HepG2 (cell line): ENCODE results near the gene SPATA32. TPM values are rescaled to one million over a fixed set of nuclear protein-coding genes. Genes with fewer than 3 reads are reported as not detected.

ENCODE experiments used
- ATAD3A ChIP-seq: sonication (generic); formaldehyde crosslinking; IDR thresholded peaks from 2 replicates; pipeline ENCODE4 v1.4.0; 2020; ENCODE audit warnings: missing genetic modification reagents
- GTF2F1 ChIP-seq: fragments of 150-350 bp; IDR thresholded peaks from 2 replicates; pipeline ENCODE4 v1.6.1; 2014; ENCODE audit warnings: low read length
- MAFF ChIP-seq: IDR thresholded peaks from 2 replicates; pipeline ENCODE4 v1.6.1; 2011; ENCODE audit warnings: low read depth, low read length, improper control_type of control experiment
- MIER3 ChIP-seq: IDR thresholded peaks from 2 replicates; pipeline ENCODE4 v1.6.1; 2016; ENCODE audit warnings: missing compliant biosample characterization, borderline replicate concordance
- PHF5A ChIP-seq: IDR thresholded peaks from one replicate; pipeline ENCODE4 v1.6.1; 2018; ENCODE audit warnings: low read depth, missing genetic modification reagents; ENCODE audit not compliant: unreplicated experiment
- PITX1 ChIP-seq: sonication (generic); formaldehyde crosslinking; IDR thresholded peaks from 2 replicates; pipeline ENCODE4 v1.5.1; 2020; ENCODE audit warnings: mild to moderate bottlenecking, missing genetic modification reagents
- SOX5 ChIP-seq: IDR thresholded peaks from 2 replicates; pipeline ENCODE4 v1.6.1; 2016; ENCODE audit warnings: borderline replicate concordance
- TBX2 ChIP-seq: sonication (generic); formaldehyde crosslinking; IDR thresholded peaks from 2 replicates; pipeline ENCODE4 v1.5.0; 2020; ENCODE audit warnings: missing genetic modification reagents, mild to moderate bottlenecking, borderline replicate concordance
- ZNF121 ChIP-seq: sonication (generic); formaldehyde crosslinking; IDR thresholded peaks from 2 replicates; pipeline ENCODE4 v1.5.0; 2020; ENCODE audit warnings: mild to moderate bottlenecking, missing genetic modification reagents
- ZNF337 ChIP-seq: sonication (generic); formaldehyde crosslinking; IDR thresholded peaks from 2 replicates; pipeline ENCODE4 v1.5.1; 2020; ENCODE audit warnings: missing genetic modification reagents, low read depth, mild to moderate bottlenecking, borderline replicate concordance
- ZNF367 ChIP-seq: sonication (generic); formaldehyde crosslinking; IDR thresholded peaks from 2 replicates; pipeline ENCODE4 v1.4.0; 2020; ENCODE audit warnings: missing genetic modification reagents, borderline replicate concordance
- ZNF432 ChIP-seq: sonication (generic); formaldehyde crosslinking; IDR thresholded peaks from 2 replicates; pipeline ENCODE4 v1.5.0; 2020; ENCODE audit warnings: missing genetic modification reagents, mild to moderate bottlenecking, borderline replicate concordance
- ZNF484 ChIP-seq: sonication (generic); formaldehyde crosslinking; IDR thresholded peaks from 2 replicates; pipeline ENCODE4 v1.5.1; 2020; ENCODE audit warnings: mild to moderate bottlenecking, low read depth, missing genetic modification reagents, borderline replicate concordance
- polyA plus RNA-seq, 8 experiments: library from polyadenylated mRNA; depleted of rRNA in 3 of 8; stranded (reverse) in 7 of 8; unstranded in 1 of 8; fragments of >200 nt; fragmentation: Illumina TruSeq in 4 of 8; extraction: Trizol in 4 of 8; gene quantifications; 2 replicates each; pipeline versions ENCODE4 v1.2.1 to v1.2.3, GENCODE V29; 2011 to 2016; ENCODE audit warnings: low read depth in 4 of 8, missing spikeins in 1 of 8, mixed read lengths in 1 of 8; ENCODE audit not compliant: insufficient read depth in 1 of 8
- total RNA-seq, 5 experiments: library from RNA; depleted of rRNA; stranded (reverse); fragments of >200 nt; fragmentation: Illumina TruSeq; extraction: Trizol; gene quantifications; 2 replicates each; pipeline ENCODE4 v1.2.3, GENCODE V29; 2016; ENCODE audit warnings: low read depth in 1 of 5
- TF ChIP-seq, protein P1 (sequence below): sonication (generic); formaldehyde crosslinking; conservative IDR thresholded peaks from 2 replicates; pipeline ENCODE4 v1.8.0; 2022; ENCODE audit warnings: low read depth, missing genetic modification reagents
- TF ChIP-seq, protein P2 (sequence below): sonication (generic); formaldehyde crosslinking; IDR thresholded peaks from 2 replicates; pipeline ENCODE4 v1.8.0; 2022; ENCODE audit warnings: missing genetic modification reagents, mild to moderate bottlenecking, moderate library complexity, borderline replicate concordance
- TF ChIP-seq, protein P3 (sequence below): IDR thresholded peaks from 2 replicates; pipeline ENCODE4 v1.6.1; 2016; ENCODE audit warnings: missing compliant biosample characterization, missing genetic modification reagents, borderline replicate concordance
- TF ChIP-seq, protein P4 (sequence below): sonication (generic); formaldehyde crosslinking; conservative IDR thresholded peaks from 2 replicates; pipeline ENCODE4 v1.4.0; 2020; ENCODE audit warnings: missing genetic modification reagents
- TF ChIP-seq, protein P5 (sequence below): sonication (generic); formaldehyde crosslinking; IDR thresholded peaks from 2 replicates; pipeline ENCODE4 v1.4.0; 2020; ENCODE audit warnings: missing genetic modification reagents, borderline replicate concordance

The SPATA32 gene
- total and polyA plus RNA-seq, 2 of the 13 experiments (the other 11 are each of a cell fraction or from before 2014, with no cell fraction given) = not detected

DNA sequence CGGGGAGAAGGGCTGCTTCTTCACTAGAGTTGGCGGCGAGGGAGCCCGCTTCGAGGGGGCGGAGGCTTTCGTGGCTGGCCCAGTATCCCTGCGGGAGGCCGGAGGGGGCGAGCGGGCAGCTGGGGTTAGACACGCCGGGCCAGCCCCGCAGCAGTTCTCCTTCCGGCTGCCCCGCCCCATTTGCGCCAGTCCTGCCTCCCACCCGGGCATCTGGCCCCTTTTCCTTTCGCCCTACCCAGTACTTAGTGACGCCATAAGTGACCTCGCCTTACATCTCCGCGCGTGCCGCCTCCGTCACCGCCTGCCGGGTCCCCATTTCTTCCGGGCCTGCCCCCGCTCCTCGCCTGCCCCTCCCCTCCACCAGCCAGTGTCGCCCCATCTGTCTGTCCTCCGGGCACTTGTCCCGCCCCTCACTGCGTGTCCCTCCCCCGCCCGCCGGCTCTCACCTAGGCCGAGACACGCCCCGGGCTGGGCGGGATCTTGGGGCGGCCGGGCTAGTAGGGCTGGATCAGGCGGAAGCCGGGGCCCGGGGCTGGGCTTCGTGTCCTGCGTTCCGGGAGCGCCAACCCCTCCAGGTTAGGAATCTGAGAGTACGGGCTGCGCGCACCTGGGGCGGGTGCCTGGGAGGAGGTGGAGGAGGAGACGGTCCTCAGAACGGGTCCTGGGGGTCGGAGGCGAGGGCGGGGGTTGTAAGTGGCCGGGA is 14.3 kb downstream of the SPATA32 start (continued):
- TF ChIP-seq, protein P1, sequence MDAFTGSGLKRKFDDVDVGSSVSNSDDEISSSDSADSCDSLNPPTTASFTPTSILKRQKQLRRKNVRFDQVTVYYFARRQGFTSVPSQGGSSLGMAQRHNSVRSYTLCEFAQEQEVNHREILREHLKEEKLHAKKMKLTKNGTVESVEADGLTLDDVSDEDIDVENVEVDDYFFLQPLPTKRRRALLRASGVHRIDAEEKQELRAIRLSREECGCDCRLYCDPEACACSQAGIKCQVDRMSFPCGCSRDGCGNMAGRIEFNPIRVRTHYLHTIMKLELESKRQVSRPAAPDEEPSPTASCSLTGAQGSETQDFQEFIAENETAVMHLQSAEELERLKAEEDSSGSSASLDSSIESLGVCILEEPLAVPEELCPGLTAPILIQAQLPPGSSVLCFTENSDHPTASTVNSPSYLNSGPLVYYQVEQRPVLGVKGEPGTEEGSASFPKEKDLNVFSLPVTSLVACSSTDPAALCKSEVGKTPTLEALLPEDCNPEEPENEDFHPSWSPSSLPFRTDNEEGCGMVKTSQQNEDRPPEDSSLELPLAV = no peak
- TF ChIP-seq PITX1 (CRISPR knock-in tag) = no peak
- 0 out of 2 replicates have a peak, but pooled peaks have one; percentile 24 for TF ChIP-seq ZNF121 (CRISPR knock-in tag)
- peak; percentile 78; the same call in 1 of the 2 replicates for TF ChIP-seq TBX2 (CRISPR knock-in tag)
- TF ChIP-seq ZNF337 = no peak
- TF ChIP-seq ZNF432 (CRISPR knock-in tag) = no peak
- no peak; the same call in 1 of the 2 replicates for TF ChIP-seq ZNF367
- TF ChIP-seq, protein P2, sequence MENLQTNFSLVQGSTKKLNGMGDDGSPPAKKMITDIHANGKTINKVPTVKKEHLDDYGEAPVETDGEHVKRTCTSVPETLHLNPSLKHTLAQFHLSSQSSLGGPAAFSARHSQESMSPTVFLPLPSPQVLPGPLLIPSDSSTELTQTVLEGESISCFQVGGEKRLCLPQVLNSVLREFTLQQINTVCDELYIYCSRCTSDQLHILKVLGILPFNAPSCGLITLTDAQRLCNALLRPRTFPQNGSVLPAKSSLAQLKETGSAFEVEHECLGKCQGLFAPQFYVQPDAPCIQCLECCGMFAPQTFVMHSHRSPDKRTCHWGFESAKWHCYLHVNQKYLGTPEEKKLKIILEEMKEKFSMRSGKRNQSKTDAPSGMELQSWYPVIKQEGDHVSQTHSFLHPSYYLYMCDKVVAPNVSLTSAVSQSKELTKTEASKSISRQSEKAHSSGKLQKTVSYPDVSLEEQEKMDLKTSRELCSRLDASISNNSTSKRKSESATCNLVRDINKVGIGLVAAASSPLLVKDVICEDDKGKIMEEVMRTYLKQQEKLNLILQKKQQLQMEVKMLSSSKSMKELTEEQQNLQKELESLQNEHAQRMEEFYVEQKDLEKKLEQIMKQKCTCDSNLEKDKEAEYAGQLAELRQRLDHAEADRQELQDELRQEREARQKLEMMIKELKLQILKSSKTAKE (CRISPR knock-in tag) = peak; percentile 68; the same call in 1 of the 2 replicates
- TF ChIP-seq, protein P3, sequence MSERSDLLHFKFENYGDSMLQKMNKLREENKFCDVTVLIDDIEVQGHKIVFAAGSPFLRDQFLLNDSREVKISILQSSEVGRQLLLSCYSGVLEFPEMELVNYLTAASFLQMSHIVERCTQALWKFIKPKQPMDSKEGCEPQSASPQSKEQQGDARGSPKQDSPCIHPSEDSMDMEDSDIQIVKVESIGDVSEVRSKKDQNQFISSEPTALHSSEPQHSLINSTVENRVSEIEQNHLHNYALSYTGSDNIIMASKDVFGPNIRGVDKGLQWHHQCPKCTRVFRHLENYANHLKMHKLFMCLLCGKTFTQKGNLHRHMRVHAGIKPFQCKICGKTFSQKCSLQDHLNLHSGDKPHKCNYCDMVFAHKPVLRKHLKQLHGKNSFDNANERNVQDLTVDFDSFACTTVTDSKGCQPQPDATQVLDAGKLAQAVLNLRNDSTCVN (CRISPR knock-in tag) = no peak
- peak; percentile 50 for TF ChIP-seq PHF5A (CRISPR knock-in tag)
- TF ChIP-seq ZNF484 (CRISPR knock-in tag) = no peak
- TF ChIP-seq MIER3 (CRISPR knock-in tag) = no peak; the same call in 1 of the 2 replicates
- no peak for TF ChIP-seq MAFF
- peak; percentile 14; the same call in 1 of the 2 replicates for TF ChIP-seq SOX5
- TF ChIP-seq, protein P4, sequence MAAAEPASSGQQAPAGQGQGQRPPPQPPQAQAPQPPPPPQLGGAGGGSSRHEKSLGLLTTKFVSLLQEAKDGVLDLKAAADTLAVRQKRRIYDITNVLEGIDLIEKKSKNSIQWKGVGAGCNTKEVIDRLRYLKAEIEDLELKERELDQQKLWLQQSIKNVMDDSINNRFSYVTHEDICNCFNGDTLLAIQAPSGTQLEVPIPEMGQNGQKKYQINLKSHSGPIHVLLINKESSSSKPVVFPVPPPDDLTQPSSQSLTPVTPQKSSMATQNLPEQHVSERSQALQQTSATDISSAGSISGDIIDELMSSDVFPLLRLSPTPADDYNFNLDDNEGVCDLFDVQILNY (CRISPR knock-in tag) = no peak
- no peak for TF ChIP-seq GTF2F1
- no peak for TF ChIP-seq ATAD3A (CRISPR knock-in tag)
- TF ChIP-seq, protein P5, sequence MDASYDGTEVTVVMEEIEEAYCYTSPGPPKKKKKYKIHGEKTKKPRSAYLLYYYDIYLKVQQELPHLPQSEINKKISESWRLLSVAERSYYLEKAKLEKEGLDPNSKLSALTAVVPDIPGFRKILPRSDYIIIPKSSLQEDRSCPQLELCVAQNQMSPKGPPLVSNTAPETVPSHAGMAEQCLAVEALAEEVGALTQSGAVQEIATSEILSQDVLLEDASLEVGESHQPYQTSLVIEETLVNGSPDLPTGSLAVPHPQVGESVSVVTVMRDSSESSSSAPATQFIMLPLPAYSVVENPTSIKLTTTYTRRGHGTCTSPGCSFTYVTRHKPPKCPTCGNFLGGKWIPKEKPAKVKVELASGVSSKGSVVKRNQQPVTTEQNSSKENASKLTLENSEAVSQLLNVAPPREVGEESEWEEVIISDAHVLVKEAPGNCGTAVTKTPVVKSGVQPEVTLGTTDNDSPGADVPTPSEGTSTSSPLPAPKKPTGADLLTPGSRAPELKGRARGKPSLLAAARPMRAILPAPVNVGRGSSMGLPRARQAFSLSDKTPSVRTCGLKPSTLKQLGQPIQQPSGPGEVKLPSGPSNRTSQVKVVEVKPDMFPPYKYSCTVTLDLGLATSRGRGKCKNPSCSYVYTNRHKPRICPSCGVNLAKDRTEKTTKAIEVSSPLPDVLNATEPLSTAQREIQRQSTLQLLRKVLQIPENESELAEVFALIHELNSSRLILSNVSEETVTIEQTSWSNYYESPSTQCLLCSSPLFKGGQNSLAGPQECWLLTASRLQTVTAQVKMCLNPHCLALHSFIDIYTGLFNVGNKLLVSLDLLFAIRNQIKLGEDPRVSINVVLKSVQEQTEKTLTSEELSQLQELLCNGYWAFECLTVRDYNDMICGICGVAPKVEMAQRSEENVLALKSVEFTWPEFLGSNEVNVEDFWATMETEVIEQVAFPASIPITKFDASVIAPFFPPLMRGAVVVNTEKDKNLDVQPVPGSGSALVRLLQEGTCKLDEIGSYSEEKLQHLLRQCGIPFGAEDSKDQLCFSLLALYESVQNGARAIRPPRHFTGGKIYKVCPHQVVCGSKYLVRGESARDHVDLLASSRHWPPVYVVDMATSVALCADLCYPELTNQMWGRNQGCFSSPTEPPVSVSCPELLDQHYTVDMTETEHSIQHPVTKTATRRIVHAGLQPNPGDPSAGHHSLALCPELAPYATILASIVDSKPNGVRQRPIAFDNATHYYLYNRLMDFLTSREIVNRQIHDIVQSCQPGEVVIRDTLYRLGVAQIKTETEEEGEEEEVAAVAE (CRISPR knock-in tag) = no peak; the same call in 1 of the 2 replicates
